HG02759 (cell line): Measurements from ENCODE around the gene SMYD4.
"Not testable (repeated sequence)": the region's sequence is repeated elsewhere in the genome, so short reads cannot be mapped to it uniquely, and the experiment has no call there.

Source experiments
- ATAC-seq: cut with Tn5 transposase; IDR thresholded peaks from one replicate; pipeline ENCODE4 v1.9.1; 2021; ENCODE audit warnings: mild to moderate bottlenecking, moderate library complexity; ENCODE audit not compliant: unreplicated experiment

SMYD4 gene, protein sequence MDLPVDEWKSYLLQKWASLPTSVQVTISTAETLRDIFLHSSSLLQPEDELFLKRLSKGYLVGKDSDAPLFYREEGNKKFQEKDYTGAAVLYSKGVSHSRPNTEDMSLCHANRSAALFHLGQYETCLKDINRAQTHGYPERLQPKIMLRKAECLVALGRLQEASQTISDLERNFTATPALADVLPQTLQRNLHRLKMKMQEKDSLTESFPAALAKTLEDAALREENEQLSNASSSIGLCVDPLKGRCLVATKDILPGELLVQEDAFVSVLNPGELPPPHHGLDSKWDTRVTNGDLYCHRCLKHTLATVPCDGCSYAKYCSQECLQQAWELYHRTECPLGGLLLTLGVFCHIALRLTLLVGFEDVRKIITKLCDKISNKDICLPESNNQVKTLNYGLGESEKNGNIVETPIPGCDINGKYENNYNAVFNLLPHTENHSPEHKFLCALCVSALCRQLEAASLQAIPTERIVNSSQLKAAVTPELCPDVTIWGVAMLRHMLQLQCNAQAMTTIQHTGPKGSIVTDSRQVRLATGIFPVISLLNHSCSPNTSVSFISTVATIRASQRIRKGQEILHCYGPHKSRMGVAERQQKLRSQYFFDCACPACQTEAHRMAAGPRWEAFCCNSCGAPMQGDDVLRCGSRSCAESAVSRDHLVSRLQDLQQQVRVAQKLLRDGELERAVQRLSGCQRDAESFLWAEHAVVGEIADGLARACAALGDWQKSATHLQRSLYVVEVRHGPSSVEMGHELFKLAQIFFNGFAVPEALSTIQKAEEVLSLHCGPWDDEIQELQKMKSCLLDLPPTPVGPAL

DNA sequence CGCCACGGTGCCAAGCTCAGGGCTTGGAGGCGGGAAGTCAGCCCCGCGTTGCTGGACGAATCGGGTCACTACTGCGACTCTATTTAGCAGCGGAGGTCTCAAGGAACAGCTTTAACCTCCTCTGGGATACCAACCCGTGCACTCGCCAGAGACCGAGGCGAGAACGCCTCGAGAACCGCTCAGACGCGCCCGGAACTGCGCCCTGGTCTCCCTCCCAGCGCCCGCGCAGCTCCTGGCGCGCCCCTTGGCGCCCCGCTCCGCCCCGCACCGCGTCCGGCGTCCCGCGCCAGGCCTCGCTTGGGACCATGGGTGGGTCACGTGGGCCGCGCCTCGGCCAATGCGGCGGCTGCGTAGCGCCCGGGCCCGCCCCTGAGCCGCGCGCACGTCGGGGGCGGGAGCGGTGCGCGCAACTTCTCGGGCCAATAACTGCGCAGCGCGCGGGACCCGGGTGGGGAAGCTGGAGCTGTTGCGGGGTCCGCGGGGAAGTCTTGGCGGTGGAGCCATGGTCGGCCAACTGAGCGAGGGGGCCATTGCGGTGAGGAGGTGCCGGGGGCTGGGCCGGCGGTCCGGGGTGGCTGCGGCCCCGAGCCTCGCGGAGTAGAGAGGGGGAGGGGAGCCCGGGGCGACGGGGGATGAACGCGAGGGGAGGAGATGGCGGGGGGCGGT, at the start of gene SMYD4, which contains the start of gene RPA1:
SMYD4 (minus strand) TSS at position 311 of the 666 bp plus-strand sequence. CDS start 1,908 bp downstream, outside the sequence.
RPA1 (plus strand) TSS at position 414 of the 666 bp plus-strand sequence; CDS start at position 503, 89 bp downstream.
- ATAC-seq = peak; percentile 90

DNA sequence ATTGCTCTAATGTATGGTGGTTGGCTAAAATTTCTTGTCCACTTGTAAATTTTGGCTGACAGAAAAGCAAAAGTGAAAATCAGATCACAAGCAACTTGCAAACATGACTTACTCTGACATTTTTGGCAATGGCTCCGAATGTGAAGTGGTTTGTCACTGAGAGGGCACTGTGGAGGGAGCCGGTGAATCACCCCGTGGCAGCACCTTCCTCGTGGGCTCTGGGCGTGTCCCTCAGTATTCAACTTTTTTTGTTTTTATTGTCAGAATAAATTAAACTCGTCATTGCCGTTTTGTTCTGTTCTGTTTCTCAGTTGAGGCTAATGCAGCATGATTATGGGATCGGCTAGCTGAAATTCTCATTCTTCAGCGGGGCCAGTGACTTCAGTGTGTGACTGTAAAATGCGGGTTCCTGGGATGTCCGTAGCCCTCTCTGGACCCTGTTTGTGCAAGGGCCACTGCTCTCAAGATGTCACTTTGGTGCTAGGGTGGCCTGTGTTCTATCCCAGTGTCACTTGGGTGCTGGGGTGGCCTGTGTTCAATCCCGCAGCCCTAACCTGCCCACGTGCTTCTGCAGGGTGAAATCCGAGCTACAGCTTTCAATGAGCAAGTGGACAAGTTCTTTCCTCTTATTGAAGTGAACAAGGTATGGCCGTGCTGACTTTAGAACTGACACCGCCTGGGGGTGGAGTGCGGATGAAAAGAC, 48.9 kb upstream of the SMYD4 start:
- no peak for ATAC-seq

DNA sequence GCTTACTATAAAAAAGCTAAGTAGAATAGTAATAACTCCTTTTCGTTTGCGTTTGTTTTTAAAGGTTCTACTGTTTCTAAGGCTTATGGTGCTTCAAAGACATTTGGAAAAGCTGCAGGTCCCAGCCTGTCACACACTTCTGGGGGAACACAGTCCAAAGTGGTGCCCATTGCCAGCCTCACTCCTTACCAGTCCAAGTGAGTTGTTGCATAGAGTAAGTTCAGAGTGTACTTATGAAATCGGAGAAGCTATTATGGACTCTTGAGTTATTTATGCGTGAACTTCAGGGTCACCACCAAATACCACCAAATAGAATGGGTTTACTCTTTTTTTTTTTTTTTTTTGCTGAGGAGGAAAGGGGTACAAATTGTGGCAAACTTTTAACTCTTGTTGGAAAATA, 45.9 kb upstream of the SMYD4 start:
- ATAC-seq = no peak

DNA sequence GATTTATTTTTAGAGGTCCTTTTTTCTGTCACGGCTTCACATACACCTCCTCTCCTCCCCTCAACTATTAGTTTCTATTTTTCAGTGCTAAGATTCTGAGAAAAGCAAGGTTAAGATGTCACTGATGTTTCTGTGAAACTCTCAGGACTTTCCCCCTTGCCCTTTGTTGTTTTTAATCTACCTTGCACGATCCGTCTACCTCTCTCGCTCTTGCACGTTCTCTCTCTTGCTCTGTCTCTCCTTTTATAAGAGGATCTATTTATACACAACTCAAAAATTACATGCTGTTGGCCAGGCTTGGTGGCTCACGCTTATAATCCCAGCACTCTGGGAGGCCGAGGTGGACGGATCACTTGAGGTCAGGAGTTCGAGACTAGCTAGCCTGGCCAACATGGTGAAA, 43.7 kb upstream of the SMYD4 start:
- ATAC-seq = no peak

DNA sequence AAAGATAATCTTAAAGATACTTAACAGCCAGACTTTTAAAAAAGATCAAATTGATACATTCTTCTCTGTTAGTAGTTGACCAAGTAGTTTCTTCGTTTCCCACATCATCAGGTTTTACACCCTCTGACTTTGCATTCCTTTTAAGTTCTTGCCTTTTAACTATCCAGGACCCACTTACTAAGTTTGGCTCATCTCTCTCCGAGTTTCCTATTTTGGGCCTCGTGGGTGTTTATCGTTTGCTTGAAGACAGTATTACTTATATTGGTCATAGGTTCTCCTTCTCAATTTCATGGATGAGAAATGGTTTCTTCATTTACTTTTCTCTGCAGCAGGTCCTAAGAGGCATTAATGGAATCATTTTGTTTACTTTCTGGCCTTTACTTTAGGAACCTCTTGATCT, 43.3 kb upstream of the SMYD4 start:
- ATAC-seq = no peak

DNA sequence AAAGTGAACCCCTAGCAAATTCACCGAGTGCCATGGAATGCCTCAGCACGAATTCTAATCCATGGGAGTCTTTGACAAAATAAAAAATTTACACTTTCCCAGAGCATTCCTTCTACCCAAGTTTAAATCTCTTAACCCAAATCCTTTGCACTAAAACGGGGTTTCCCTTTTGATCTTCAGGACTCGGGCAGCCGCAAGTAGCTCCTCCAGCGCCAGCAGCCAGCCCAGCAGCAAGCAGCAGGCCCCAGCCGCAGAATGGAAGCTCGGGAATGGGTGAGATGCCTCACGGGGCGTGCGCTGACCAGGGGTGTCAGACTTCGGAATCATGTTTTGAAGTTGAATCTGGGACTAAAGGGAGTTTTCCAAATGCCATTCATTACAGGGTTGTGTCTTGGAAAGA, 42.6 kb upstream of the SMYD4 start:
- ATAC-seq = no peak

DNA sequence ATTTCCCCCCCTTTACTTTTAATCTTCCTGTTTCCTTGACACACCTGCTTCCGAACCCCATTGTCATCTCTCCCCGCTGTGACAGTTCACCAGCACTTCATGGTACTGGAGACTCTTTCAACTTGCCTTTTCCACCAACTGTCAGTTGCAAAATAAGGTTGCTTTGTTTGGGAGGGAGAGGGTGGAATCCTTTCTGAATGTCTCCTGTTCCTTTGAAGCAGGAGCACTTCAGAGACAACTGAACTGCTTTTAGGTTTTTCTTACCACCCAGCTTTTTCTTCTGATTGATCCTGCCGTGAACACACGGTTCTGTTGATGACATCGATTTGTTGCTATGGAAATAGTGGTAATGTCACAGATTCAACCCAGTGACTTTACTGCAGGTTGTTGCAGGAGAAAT, 42.1 kb upstream of the SMYD4 start:
- ATAC-seq = no peak

DNA sequence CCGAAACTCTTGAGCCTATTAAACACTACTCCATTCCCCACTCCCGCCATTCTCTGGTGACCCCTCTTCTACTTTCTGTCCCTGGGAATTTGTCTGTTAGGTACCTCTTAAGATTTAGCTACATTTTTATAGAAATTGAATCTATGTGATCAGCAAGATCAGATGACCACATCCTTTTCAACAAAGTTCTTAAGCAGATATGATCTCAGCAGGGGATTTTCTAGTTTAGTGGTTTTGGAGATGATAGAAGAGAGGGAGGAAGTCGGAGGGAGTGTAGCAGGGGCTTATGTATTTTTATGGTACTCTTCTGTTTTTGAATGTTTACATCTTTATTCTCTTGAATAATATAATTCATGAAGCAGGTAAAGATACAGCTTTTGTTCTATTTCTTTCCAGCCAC, 40.9 kb upstream of the SMYD4 start:
- no peak for ATAC-seq

DNA sequence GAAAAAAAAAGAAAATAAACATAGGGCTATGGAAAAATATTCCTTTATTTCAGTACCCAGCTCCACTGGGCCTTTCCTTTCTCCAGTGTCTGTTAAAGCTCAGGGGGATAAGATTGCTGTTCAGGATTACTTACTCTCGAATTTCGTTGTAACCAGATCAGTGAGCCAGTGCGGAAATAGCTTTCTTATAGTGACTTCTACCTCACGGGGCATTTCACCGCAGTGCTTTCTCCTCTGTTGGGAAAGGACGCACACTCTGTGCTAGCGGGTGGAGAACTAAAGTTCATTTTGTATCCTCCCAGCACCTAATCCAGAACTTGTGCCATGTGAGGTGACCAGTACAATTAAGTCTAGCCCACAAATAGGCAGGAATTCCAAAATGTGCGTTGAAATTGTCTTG, 38.4 kb upstream of the SMYD4 start:
- no peak for ATAC-seq

DNA sequence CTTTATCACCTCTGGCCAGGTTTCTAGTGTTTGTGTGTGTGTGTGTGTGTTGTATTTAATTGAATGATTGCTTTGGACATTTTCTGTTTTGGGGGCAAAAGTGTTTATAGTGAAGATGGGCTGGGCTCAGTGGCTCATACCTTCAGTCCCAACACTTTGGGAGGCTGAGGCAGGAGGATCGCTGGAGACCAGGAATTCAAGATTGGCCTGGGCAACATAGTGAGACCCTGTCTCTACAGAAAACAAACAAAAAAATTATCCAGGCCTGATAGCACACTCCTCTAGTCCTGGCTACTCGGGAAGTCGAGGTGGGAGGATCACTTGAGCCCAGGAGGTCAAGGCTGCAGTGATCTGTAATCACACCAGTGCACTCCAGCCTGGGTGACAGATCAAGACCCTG, 37.6 kb upstream of the SMYD4 start:
- no peak for ATAC-seq

DNA sequence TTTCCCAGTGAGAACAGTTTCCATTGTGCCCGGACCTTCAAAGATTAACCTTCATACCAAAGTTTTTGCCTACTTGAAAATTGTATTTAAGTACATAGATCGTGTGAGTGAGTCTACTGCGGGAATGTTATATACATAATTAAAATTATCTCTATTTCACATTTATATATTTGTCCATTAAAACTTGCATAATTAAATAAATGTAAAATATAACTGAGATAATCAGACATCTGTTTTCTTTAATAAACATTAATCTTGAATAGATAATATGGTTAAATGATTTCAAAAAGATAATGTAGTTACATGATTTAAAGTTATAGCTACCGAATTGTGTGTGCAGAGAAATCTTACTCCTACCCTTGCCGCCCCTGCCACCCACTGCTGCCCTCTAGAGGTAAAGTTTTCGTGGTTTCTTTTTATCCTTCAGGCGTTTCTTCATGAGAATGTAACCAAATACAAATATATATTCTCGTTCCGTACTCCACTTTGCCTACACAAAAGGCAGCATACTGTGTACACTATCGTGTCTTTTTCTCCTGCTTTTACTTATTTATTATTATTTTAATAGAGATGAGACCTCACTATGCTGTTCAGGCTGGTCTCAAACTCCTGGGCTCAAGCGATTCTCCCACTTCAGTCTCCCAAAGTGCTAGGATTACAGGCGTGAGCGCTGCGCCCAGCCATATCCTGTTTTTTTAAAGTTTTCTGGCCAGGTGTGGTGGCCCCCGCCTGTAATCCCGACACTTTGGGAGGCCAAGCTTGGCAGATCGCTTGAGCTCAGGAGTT, 35.7 kb upstream of the SMYD4 start:
- ATAC-seq = no peak

DNA sequence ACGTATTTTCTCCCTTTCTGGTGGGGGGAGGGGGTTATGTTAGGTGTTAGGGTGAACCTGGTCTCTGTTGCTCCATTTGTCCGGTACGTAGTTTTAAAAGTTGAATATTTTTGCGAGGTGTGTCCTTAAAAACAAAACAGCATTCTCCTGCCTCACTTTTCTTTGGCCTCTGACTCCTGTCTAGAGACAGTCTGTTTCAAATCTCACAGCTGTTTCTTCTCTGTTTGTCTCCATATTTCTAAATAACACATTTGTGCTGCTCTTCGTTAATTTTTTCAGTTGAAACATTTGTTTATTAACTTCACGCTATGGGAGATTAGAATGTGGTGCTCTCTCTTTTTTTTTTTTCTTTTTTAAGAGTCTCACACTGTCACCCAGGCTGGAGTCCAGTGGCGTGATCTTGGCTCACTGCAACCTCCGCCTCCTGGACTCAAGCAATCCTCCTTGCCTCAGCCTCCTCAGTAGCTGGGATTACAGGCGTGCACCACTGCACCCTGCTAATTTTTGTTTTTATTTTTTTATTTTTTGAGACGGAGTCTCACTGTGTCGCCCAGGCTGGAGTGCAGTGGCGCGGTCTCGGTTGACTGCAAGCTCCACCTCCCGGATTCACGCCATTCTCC, 31.8 kb upstream of the SMYD4 start:
- no peak for ATAC-seq

DNA sequence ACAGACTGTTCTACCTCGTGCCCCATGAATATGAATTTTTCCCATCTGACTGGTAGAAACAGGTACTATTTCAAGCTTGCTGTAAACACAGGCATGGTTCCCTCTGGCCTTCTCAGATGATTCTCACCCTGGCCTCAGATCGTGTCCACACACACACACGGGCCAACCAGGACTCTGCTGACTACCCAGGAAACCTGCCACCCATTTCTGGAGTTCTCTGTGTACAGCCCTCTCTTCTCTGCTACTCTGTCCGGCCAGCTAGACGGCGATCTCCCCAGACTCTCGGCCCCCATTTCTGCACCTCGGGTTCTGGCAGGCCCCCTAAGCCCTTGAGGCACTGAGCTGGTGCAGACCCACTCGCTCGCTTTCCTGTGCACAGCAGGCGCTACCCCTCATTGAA, 31.3 kb upstream of the SMYD4 start:
- no peak for ATAC-seq

DNA sequence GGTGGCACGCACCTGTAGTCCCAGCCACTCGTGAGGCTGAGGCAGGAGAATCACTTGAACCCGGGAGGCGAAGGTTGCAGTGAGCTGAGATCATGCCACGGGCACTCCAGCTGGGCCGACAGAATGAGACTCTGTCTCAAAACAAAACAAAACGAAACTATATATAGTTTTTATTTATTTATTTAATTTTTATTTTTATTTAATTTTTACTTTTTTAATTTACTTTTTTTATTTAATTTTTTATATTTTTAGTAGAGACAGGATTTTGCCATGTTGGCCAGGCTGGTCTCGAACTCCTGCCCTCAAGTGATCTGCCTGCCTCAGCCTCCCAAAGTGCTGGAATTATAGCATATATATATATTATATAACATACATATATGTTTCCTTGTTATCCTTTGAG, 26.8 kb upstream of the SMYD4 start:
- not testable (repeated sequence) for ATAC-seq

DNA sequence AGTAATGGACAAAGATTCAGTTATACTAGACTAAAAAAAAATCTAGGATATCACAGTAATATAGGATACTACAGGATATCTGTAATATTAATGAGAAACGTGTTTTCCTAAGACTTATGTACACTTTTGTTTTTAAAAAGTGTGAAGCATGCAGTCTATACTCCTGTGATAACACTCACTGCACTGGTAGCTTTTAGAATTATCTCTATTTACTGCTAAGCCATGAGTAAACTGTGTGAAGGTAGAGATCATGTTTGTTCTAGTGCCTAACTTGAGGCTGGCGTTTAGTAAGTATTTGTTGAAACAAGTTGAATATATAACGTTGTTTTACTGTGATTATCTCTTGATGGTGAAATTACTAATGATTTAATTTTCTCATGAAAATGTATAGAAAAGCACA, 24.0 kb upstream of the SMYD4 start:
- no peak for ATAC-seq

DNA sequence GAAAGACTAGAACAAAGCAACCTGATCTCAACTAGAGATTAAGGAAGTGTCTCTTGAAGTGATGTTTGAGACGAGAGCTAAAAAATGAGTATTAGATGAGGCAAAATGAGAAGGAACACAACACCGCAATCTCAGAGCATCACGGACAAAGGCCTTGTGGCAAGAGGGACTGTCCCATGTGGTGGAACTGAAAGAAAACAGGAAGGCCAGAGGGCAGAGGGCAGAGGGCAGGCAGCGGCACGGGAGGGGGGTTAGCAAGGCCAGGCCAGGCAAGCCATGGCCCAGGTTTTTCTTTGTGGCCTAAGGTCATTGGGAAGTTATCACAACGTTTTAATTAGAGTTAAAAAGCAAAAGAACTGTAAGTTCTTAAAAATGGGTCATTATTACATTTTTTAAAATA, 22.6 kb upstream of the SMYD4 start:
- ATAC-seq = no peak

DNA sequence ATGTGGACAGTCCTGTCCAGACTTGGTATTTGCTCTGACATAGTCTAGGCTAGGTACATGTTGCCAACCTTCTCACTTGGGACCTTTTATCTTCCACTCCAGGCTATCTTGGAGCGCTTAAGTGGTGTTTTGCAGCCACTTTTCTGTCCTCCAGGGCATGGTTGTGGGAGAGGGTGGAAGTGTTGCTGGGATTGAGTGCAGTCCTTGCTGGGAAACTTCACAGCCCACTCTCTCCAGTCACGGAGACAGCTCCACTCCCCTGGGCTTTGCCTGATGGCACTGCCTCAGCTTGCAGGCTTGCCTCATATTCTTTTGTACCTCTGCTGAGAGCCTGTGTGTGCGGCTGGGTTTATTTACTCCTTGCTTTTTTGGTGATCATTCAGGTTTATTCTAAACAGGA, 17.5 kb upstream of the SMYD4 start:
- ATAC-seq = no peak

DNA sequence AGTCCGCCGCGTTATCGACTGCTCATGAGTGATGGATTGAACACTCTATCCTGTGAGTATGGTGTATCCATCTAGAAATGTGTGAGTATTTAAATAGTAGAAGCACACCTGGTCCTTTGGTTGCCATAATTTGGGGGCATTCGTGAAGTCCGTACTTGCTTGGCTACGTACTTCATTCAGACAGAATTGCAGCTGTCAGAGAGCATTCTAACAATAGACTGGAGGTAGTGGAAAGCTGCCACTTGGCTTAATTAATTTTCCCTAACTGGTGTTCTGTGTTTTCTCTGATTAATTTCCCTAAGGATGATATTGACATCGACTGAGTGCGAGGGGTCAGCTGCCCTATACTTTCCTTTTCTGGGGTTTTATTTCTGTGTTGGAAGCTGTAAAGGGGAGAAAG, 14.2 kb upstream of the SMYD4 start:
- ATAC-seq = no peak

DNA sequence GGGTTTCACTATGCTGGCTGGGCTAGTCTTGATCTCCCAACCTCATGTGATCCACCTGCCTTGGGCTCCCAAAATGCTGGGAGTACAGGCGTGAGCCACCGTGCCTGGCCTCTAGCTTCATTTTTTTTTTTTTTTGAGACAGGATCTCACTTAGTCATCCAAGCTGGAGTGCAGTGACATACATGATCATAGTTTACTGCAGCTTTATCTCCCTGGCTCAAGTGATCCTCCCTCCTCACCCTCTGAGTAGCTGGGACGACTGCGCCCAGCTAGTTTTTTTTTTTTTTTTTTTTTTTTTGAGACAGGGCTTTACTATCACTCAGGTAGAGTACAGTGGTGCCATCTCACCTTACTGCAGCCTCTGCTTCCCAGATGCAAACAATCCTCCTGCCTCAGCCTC, 9.8 kb upstream of the SMYD4 start:
- ATAC-seq = no peak
